Chondrocyte (in vitro differentiated cells): Measurements from ENCODE around the gene HLA-DRB1. TPM values are rescaled to one million over a fixed set of nuclear protein-coding genes. Genes with fewer than 3 reads are reported as not detected.
"Not testable (repeated sequence)": the region's sequence is repeated elsewhere in the genome, so short reads cannot be mapped to it uniquely, and the experiment has no call there.

Experiments
- DNase-seq: peaks from one replicate; pipeline ENCODE4 v3.0.0; 2021; ENCODE audit warnings: mixed read lengths, low spot score
- H3K27ac Mint-ChIP-seq: one replicate; pipeline ENCODE4 v1.8.0; 2021; ENCODE audit warnings: mild to moderate bottlenecking, moderate library complexity, mixed read lengths; ENCODE audit not compliant: unreplicated experiment
- H3K27me3 Mint-ChIP-seq: 2 replicates; pipeline ENCODE4 v1.8.0; 2021; ENCODE audit warnings: low read depth, mixed read lengths
- H3K36me3 Mint-ChIP-seq: 2 replicates; pipeline ENCODE4 v1.8.0; 2021; ENCODE audit warnings: low read depth, mixed read lengths
- H3K4me1 Mint-ChIP-seq: 2 replicates; pipeline ENCODE4 v1.8.0; 2021; ENCODE audit warnings: low read depth, mild to moderate bottlenecking, mixed read lengths
- H3K4me3 Mint-ChIP-seq: one replicate; pipeline ENCODE4 v1.8.0; 2021; ENCODE audit warnings: mild to moderate bottlenecking, moderate library complexity, mixed read lengths; ENCODE audit not compliant: unreplicated experiment
- H3K9me3 Mint-ChIP-seq: 2 replicates; pipeline ENCODE4 v1.8.0; 2021; ENCODE audit warnings: low read depth, mixed read lengths
- total RNA-seq: library from RNA; stranded (reverse); gene quantifications from 3 replicates; pipeline ENCODE4 v1.2.1, GENCODE V29; 2021
- TF ChIP-seq, protein P1 (sequence below): fragments of 200-600 bp; sonication (generic); IDR thresholded peaks from 2 replicates; pipeline ENCODE4 v1.5.0; 2021; ENCODE audit warnings: antibody characterized with exemption, mild to moderate bottlenecking, moderate library complexity

The HLA-DRB1 gene
- total RNA-seq, 1 donor from 2014 or later: not detected

DNA sequence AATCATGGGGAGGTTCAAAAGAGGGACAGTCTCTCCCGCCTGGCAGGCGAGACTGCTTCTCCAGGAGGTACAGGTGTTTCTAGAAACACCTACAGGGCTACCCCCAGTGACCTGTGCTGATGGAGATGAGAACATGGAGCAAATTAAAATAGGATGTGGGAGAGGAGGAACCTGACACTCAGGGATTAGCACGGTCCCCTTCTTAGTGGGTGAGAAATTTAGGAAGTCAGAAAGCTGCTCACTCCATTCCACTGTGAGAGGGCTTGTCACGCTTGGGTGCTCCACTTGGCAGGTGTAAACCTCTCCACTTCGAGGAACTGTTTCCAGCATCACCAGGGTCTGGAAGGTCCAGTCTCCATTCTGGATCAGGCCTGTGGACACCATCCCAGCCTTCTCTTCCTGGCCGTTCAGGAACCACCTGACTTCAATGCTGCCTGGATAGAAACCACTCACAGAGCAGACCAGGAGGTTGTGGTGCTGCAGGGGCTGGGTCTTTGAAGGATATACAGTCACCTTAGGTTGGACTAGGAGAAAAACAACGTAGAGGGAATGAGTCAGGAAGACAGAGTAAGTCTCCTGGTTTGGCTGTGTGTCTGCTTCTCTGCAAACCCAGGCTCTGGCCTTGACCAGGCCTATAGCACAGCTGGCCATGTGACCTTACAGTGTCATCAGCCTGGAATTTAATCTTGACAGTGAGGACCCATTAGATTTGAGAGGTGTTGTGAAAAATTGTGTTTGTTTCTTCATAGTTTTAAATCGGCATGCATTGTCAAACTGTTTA is 8.1 kb downstream of the HLA-DRB1 start:
- H3K9me3 Mint-ChIP-seq: no peaks in the 10 kb centered on the region
- DNase-seq: no peak
- peaks cover 11% of the 10 kb centered on the region for H3K4me1 Mint-ChIP-seq
- H3K27ac Mint-ChIP-seq: no peak overlapping the region
- TF ChIP-seq, protein P1, sequence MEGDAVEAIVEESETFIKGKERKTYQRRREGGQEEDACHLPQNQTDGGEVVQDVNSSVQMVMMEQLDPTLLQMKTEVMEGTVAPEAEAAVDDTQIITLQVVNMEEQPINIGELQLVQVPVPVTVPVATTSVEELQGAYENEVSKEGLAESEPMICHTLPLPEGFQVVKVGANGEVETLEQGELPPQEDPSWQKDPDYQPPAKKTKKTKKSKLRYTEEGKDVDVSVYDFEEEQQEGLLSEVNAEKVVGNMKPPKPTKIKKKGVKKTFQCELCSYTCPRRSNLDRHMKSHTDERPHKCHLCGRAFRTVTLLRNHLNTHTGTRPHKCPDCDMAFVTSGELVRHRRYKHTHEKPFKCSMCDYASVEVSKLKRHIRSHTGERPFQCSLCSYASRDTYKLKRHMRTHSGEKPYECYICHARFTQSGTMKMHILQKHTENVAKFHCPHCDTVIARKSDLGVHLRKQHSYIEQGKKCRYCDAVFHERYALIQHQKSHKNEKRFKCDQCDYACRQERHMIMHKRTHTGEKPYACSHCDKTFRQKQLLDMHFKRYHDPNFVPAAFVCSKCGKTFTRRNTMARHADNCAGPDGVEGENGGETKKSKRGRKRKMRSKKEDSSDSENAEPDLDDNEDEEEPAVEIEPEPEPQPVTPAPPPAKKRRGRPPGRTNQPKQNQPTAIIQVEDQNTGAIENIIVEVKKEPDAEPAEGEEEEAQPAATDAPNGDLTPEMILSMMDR: no peak
- H3K4me3 Mint-ChIP-seq: no peak overlapping the region
- peaks cover 45% of the 10 kb centered on the region for H3K27me3 Mint-ChIP-seq
- peaks cover 1% of the 10 kb centered on the region for H3K36me3 Mint-ChIP-seq

DNA sequence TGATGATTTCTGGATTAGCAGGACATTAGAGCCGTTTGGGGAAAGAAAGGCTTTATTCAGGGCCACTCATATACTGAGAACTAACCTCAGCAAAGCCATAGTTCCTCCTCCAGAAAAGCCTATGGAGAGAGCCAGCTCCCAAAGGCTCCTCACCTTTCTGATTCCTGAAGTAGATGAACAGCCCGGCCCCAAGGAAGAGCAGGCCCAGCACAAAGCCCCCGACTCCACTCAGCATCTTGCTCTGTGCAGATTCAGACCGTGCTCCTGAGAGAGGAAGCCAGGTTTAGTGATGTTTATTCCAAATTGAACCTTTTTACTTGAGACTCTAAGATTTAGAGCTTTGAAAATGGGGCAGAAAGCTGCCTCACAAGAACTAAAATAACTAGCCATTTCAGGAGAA is 9.1 kb downstream of the HLA-DRB1 start:
- no peak overlapping the region for H3K4me3 Mint-ChIP-seq
- H3K27me3 Mint-ChIP-seq: peaks cover 39% of the 10 kb centered on the region
- H3K27ac Mint-ChIP-seq: no peak overlapping the region
- TF ChIP-seq, protein P1: no peak
- H3K36me3 Mint-ChIP-seq: peaks cover 1% of the 10 kb centered on the region
- no peak for DNase-seq
- peaks cover 11% of the 10 kb centered on the region for H3K4me1 Mint-ChIP-seq
- no peaks in the 10 kb centered on the region for H3K9me3 Mint-ChIP-seq

DNA sequence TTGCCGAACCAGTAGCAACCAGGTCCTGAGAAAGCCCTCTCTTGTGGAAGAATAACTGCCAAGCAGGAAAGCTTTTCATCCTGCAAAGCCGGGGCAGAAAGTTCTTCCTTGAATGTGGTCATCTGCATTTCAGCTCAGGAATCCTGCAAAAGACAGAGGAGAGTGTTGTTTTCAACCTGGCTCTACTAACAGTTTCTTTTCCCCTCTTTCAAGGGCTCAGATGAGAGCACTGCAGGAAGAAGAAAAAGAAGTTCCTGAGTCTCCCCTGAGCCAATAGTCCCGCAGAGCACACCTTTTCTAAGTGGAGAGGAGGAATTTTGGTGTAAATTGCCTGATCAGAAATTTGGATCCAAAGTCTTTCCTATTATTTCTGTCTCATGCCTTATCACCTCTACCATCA is 10.7 kb downstream of the HLA-DRB1 start:
- Mint-ChIP-seq H3K27me3 (peaks cover 32% of the 10 kb centered on the region), H3K36me3 (peaks cover 1% of the 10 kb centered on the region), H3K27ac (no peak overlapping the region), H3K9me3 (no peaks in the 10 kb centered on the region), H3K4me3 (no peak overlapping the region), H3K4me1 (peaks cover 6% of the 10 kb centered on the region)
- TF ChIP-seq, protein P1: no peak
- no peak for DNase-seq

DNA sequence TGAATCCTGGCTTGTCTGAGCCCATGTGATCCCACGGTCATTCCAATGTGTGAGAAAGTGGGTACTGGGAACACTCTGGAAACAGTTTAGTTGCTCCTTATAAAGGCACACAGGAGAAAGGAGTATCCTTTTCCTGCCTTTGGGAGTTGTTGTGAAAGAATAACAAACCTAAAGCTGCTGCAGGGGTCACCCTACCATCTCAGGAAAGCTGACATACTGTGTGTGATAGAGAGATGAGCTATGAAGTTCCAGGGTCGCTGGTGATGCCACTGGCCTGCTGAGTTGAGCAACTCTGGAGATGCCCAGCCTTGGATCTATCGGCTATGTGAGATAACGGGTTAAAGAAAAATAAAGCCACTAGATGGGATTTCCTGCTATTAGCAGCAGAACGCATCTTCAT is 12.2 kb downstream of the HLA-DRB1 start:
- H3K4me3 Mint-ChIP-seq, H3K9me3 Mint-ChIP-seq, H3K27ac Mint-ChIP-seq, DNase-seq, H3K36me3 Mint-ChIP-seq, H3K4me1 Mint-ChIP-seq: not testable (repeated sequence)
- H3K27me3 Mint-ChIP-seq: peaks cover 29% of the 10 kb centered on the region

DNA sequence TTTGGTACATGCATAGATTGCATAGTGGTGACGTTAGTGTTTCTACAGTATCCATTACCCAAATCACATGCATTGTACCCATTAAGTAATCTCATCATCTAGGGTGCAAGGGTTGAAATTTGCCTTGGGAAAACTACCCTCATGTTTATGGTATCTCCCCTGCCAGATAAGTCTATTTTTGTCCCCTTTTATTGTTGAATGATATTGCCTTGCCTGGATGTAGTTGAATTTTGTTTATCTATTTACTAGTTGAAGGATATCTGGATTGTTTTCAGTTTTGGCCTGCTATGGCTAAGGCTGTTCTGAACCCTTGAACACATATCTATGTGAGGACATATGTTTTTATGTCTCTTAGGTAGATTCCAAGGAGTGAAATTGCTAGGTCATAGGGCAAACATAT is 13.4 kb downstream of the HLA-DRB1 start:
- H3K27ac Mint-ChIP-seq: no peak overlapping the region
- peaks cover 23% of the 10 kb centered on the region for H3K27me3 Mint-ChIP-seq
- no peaks in the 10 kb centered on the region for H3K4me1 Mint-ChIP-seq
- TF ChIP-seq, protein P1: no peak
- no peak for DNase-seq
- H3K9me3 Mint-ChIP-seq: no peaks in the 10 kb centered on the region
- H3K36me3 Mint-ChIP-seq: no peaks in the 10 kb centered on the region
- no peak overlapping the region for H3K4me3 Mint-ChIP-seq

DNA sequence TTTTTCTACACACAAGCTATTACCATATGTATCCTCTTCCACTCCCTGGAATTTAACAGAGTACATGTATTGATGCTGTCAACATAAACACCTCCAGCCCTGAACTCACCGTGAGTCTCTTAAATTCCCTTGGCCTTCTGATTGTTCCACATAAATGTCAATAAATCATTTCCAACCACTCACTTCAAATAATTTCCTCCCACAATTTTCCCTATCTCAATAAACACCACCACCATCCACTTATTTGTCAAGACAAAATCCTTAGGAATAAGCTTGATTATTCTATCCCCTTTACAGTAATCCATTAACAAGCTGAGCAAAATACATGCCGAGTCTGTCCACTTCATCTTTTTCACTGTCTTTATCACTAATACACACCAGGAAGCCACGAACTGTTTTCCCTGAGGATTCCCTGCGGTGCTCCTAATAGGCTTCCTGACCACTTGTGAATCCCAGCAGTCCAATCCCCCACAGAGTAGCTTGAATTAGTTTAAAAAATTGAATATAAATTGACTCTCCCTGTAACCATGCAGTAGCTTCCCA is 19.2 kb downstream of the HLA-DRB1 start:
- no peak for DNase-seq
- Mint-ChIP-seq H3K4me3 (no peak overlapping the region), H3K36me3 (no peaks in the 10 kb centered on the region), H3K9me3 (no peaks in the 10 kb centered on the region), H3K4me1 (no peaks in the 10 kb centered on the region), H3K27me3 (peaks cover 27% of the 10 kb centered on the region), H3K27ac (no peak overlapping the region)
- TF ChIP-seq, protein P1: no peak
